SK-N-SH (cell line): ENCODE measurements around the gene DDX50. TPM values are rescaled to one million over a fixed set of nuclear protein-coding genes. Genes with fewer than 3 reads are reported as not detected.
"Not testable (repeated sequence)": the region's sequence is repeated elsewhere in the genome, so short reads cannot be mapped to it uniquely, and the experiment has no call there.

Experiments used
- CTCF ChIA-PET: fragments of 300-600, 350-600 bp; formaldehyde crosslinking; extraction: SDS; loops from one replicate; lab custom pipeline; 2021; lab: Yijun Ruan, JAX
- POLR2A ChIA-PET: fragments of 350-600 bp; sonication (Branson Sonifier 250); formaldehyde crosslinking; extraction: SDS; loops from one replicate; lab custom pipeline; 2020; ENCODE audit warnings: antibody characterized with exemption, inconsistent platforms; lab: Yijun Ruan, JAX
- DNase-seq: peaks from one replicate; pipeline ENCODE4 v3.0.0; 2012
- H2AFZ ChIP-seq: fragments of 200-600 bp; sonication (generic); 2 replicates; pipeline ENCODE4 v1.8.1; 2016; ENCODE audit warnings: antibody characterized with exemption, mild to moderate bottlenecking, low read depth
- H3F3A ChIP-seq: fragments of 200-600 bp; sonication (generic); replicated peaks from 2 replicates; pipeline ENCODE3; 2016; ENCODE audit warnings: antibody characterized with exemption, mild to moderate bottlenecking; ENCODE audit not compliant: insufficient read depth
- H3K27ac ChIP-seq, 2 experiments: fragments of 200-500 bp in 1 of 2; fragments of 200-600 bp in 1 of 2; sonication (Bioruptor generic) in 1 of 2; sonication (generic), shearing (Covaris generic) in 1 of 2; 2 replicates each; pipeline versions ENCODE4 v1.5.1 to v1.6.1; 2014 to 2016; ENCODE audit warnings: low read depth in 2 of 2, inconsistent platforms in 1 of 2, low read length in 1 of 2, mild to moderate bottlenecking in 1 of 2, mixed read lengths in 1 of 2
- H3K27me3 ChIP-seq: fragments of 200-600 bp; sonication (generic), shearing (Covaris generic); 2 replicates; pipeline ENCODE4 v1.6.1; 2016; ENCODE audit warnings: mixed run types; ENCODE audit not compliant: insufficient read depth
- H3K36me3 ChIP-seq, 2 experiments: fragments of 200-500 bp in 1 of 2; fragments of 200-600 bp in 1 of 2; sonication (Bioruptor generic) in 1 of 2; sonication (generic) in 1 of 2; replicated peaks in 1 of 2; 2 replicates each; pipeline versions ENCODE3 to v1.5.1; 2014 to 2016; ENCODE audit warnings: low read length in 1 of 2, mild to moderate bottlenecking in 1 of 2; ENCODE audit not compliant: insufficient read depth in 2 of 2, control insufficient read depth in 1 of 2
- H3K4me1 ChIP-seq, 2 experiments: fragments of 200-500 bp in 1 of 2; fragments of 200-600 bp in 1 of 2; sonication (Bioruptor generic) in 1 of 2; sonication (generic), shearing (Covaris generic) in 1 of 2; 2 replicates each; pipeline versions ENCODE4 v1.5.1 to v1.6.1; 2014 to 2016; ENCODE audit warnings: low read depth in 1 of 2, low read length in 1 of 2, mixed run types in 1 of 2; ENCODE audit not compliant: insufficient read depth in 2 of 2, control insufficient read depth in 1 of 2
- H3K4me2 ChIP-seq: fragments of 200-600 bp; sonication (generic), shearing (Covaris generic); 2 replicates; pipeline ENCODE4 v1.6.1; 2017; ENCODE audit warnings: mixed run types
- H3K4me3 ChIP-seq, 2 experiments: fragments of 200-500 bp in 1 of 2; fragments of 200-600 bp in 1 of 2; sonication (Bioruptor generic) in 1 of 2; sonication (generic), shearing (Covaris generic) in 1 of 2; 2 replicates each; pipeline versions ENCODE4 v1.5.1 to v1.8.1; 2014 to 2016; ENCODE audit warnings: low read depth in 2 of 2, inconsistent platforms in 1 of 2, low read length in 1 of 2, mild to moderate bottlenecking in 1 of 2, mixed read lengths in 1 of 2, moderate library complexity in 1 of 2
- H3K79me2 ChIP-seq: fragments of 200-600 bp; sonication (generic); 2 replicates; pipeline ENCODE4 v1.8.1; 2017; ENCODE audit warnings: mild to moderate bottlenecking; ENCODE audit not compliant: insufficient read depth
- H3K9ac ChIP-seq: fragments of 200-600 bp; sonication (generic); 2 replicates; pipeline ENCODE4 v1.6.1; 2017; ENCODE audit warnings: mixed run types
- H3K9me2 ChIP-seq: fragments of 200-600 bp; sonication (generic); 2 replicates; pipeline ENCODE4 v1.6.1; 2017; ENCODE audit warnings: mixed run types
- H3K9me3 ChIP-seq: fragments of 200-600 bp; sonication (generic); 2 replicates; pipeline ENCODE4 v1.6.1; 2017; ENCODE audit warnings: mixed run types, mild to moderate bottlenecking, moderate library complexity
- H4K20me1 ChIP-seq: fragments of 200-600 bp; sonication (generic); 2 replicates; pipeline ENCODE4 v1.6.1; 2017; ENCODE audit warnings: mild to moderate bottlenecking, mixed run types; ENCODE audit not compliant: insufficient read depth
- CHD2 ChIP-seq: fragments of 150-350 bp; IDR thresholded peaks from 2 replicates; pipeline ENCODE4 v1.6.1; 2018; ENCODE audit warnings: low read length; ENCODE audit not compliant: partially characterized antibody
- EZH2phosphoT487 ChIP-seq: fragments of 200-600 bp; sonication (generic); IDR thresholded peaks from 2 replicates; pipeline ENCODE4 v1.6.1; 2017; ENCODE audit warnings: low read depth, mixed run types, mild to moderate bottlenecking, antibody characterized with exemption, moderate library complexity, borderline replicate concordance
- JUND ChIP-seq: IDR thresholded peaks from 2 replicates; pipeline ENCODE4 v1.4.0; 2012
- MAX ChIP-seq: IDR thresholded peaks from 2 replicates; pipeline ENCODE4 v1.4.0; 2012; ENCODE audit warnings: low read depth
- PBX3 ChIP-seq: IDR thresholded peaks from 2 replicates; pipeline ENCODE4; 2012
- RAD21 ChIP-seq: IDR thresholded peaks from 2 replicates; pipeline ENCODE4 v1.6.1; 2012; ENCODE audit warnings: mild to moderate bottlenecking, low read length
- REST ChIP-seq: IDR thresholded peaks from 2 replicates; pipeline ENCODE4 v1.6.1; 2012; ENCODE audit warnings: mild to moderate bottlenecking, low read depth, low read length, moderate library complexity
- SIN3A ChIP-seq: IDR thresholded peaks from 2 replicates; pipeline ENCODE4 v1.6.1; 2012; ENCODE audit warnings: low read depth, mild to moderate bottlenecking, low read length, moderate library complexity, borderline replicate concordance
- whole genome bisulfite sequencing: methylation state at CpG from one replicate; pipeline ENCODE4 v1.1.6; 2017; ENCODE audit warnings: low lambda C conversion rate; 5-methylcytosine and 5-hydroxymethylcytosine counted together
- polyA plus RNA-seq, 3 experiments: library from polyadenylated mRNA; depleted of rRNA; stranded (reverse); fragments of >200 nt; gene quantifications; 2 replicates each; pipeline ENCODE4 v1.2.3, GENCODE V29; 2012
- TF ChIP-seq, protein P1 (sequence below): fragments of 150-350 bp; IDR thresholded peaks from 2 replicates; pipeline ENCODE4 v1.6.1; 2017; ENCODE audit warnings: antibody characterized with exemption, low read length, low read depth, borderline replicate concordance

DDX50 gene
- polyA plus RNA-seq, 1 of the 3 experiments (the other 2 are of a cell fraction): 33.5 TPM

DNA sequence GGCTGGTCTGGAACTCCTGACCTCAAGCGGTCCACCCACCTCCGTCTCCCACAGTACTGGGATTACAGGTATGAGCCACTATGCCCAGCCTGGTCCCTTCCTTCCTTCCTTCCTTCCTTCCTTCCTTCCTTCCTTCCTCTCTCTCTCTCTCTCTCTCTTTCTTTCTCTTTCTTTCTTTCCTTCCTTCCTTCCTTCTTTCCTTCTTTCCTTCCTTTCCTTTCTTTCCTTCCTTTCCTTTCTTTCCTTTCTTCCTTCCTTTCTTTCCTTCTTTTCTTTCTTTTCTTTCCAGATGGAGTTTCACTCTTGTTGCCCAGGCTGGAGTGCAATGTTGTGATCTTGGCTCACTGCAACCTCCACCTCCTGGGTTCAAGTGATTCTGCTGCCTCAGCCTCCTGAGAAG, 28.0 kb downstream of the DDX50 start:
- not testable (repeated sequence) for H3F3A ChIP-seq, H3K9me2 ChIP-seq, H3K4me1 ChIP-seq, H4K20me1 ChIP-seq, H2AFZ ChIP-seq, H3K27ac ChIP-seq, H3K4me3 ChIP-seq, H3K9me3 ChIP-seq, H3K9ac ChIP-seq, H3K27me3 ChIP-seq, H3K4me2 ChIP-seq, DNase-seq
- 95% methylated on average over 2 of the region's 2 CpGs for WGBS
- Histone ChIP-seq H3K79me2 (peaks cover 20% of the 10 kb centered on the region), H3K36me3 (peaks cover 7 to 42% of the 10 kb centered on the region in 2 experiments)
- CTCF ChIA-PET: interaction anchor here (1.4 kb wide), 1 partner anchor 17 kb away, joined by 3 read pairs; no protein-coding TSS in a partner anchor
- POLR2A ChIA-PET: interaction anchor here (0.6 kb wide), 1 partner anchor 266 kb away, joined by 3 read pairs; no protein-coding TSS in a partner anchor

- H3K9ac ChIP-seq, H3K4me1 ChIP-seq, H3K27ac ChIP-seq, H3K4me3 ChIP-seq, H2AFZ ChIP-seq, H3K27me3 ChIP-seq, H3K9me2 ChIP-seq, H3F3A ChIP-seq, H3K4me2 ChIP-seq, H3K9me3 ChIP-seq, H4K20me1 ChIP-seq, DNase-seq, POLR2A ChIA-PET: not testable (repeated sequence)
- H3K36me3 ChIP-seq: peaks cover 14 to 48% of the 10 kb centered on the region in 2 experiments
- WGBS: 95% methylated on average over 8 of the region's 8 CpGs
- CTCF ChIA-PET: interaction anchor here (1.4 kb wide), 1 partner anchor 18 kb away, joined by 3 read pairs; no protein-coding TSS in a partner anchor
- H3K79me2 ChIP-seq: peaks cover 13% of the 10 kb centered on the region
Measured at GRCh38 chr10:68929888-68930287, 28.8 kb downstream of the DDX50 start.

- H3K27ac ChIP-seq, H3K4me3 ChIP-seq, H4K20me1 ChIP-seq, H3K4me2 ChIP-seq, DNase-seq, H3K4me1 ChIP-seq, H2AFZ ChIP-seq, H3K9ac ChIP-seq, H3K9me3 ChIP-seq, H3K9me2 ChIP-seq, H3K27me3 ChIP-seq, POLR2A ChIA-PET, H3K79me2 ChIP-seq: not testable (repeated sequence)
- WGBS: 97% methylated on average over 3 of the region's 3 CpGs
- peaks cover 26 to 56% of the 10 kb centered on the region in 2 experiments for H3K36me3 ChIP-seq
- H3F3A ChIP-seq: peaks cover 11% of the 10 kb centered on the region
- CTCF ChIA-PET: interaction anchor here (0.6 kb wide), 1 partner anchor 20 kb away, joined by 3 read pairs; no protein-coding TSS in a partner anchor
Measured at GRCh38 chr10:68932860-68933259, 31.7 kb downstream of the DDX50 start.

GRCh38 chr10:68934994-68935393, 33.9 kb downstream of the DDX50 start:
- Histone ChIP-seq H3K36me3 (peaks cover 44 to 60% of the 10 kb centered on the region in 2 experiments), H3K9me2 (no peaks in the 10 kb centered on the region), H3K79me2 (peaks cover 1% of the 10 kb centered on the region; the same call in 1 of the 2 replicates), H3K4me1 (no peaks in the 10 kb centered on the region), H3F3A (peaks cover 11% of the 10 kb centered on the region), H3K9ac (no peak overlapping the region), H3K27ac (no peak overlapping the region), H3K9me3 (no peaks in the 10 kb centered on the region), H3K27me3 (no peaks in the 10 kb centered on the region), H4K20me1 (no peaks in the 10 kb centered on the region), H2AFZ (no peak overlapping the region), H3K4me2 (no peak overlapping the region), H3K4me3 (no peak overlapping the region)
- ChIA-PET POLR2A (no interaction called here), CTCF (interaction anchor here (0.6 to 2.5 kb wide), 2 partner anchors 21 to 410 kb away, joined by 3 to 8 read pairs; partner anchors contain the start of gene DDX21)
- no peak for DNase-seq
- TF ChIP-seq JUND (no peak), RAD21 (no peak), EZH2phosphoT487 (no peak), REST (no peak), SIN3A (no peak), CHD2 (no peak), PBX3 (no peak), MAX (no peak)
- TF ChIP-seq, protein P1, sequence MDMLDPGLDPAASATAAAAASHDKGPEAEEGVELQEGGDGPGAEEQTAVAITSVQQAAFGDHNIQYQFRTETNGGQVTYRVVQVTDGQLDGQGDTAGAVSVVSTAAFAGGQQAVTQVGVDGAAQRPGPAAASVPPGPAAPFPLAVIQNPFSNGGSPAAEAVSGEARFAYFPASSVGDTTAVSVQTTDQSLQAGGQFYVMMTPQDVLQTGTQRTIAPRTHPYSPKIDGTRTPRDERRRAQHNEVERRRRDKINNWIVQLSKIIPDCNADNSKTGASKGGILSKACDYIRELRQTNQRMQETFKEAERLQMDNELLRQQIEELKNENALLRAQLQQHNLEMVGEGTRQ: no peak
